ENCODE measurements around the gene AKAP8. TPM values are rescaled to one million over a fixed set of nuclear protein-coding genes. Genes with fewer than 3 reads are reported as not detected.
"Not testable (repeated sequence)": the region's sequence is repeated elsewhere in the genome, so short reads cannot be mapped to it uniquely, and the experiment has no call there.

AKAP8 gene
- total RNA-seq, 4 donors from 2014 or later = 21.4 to 34.2 (median 28.0) TPM

GRCh38 chr19:15418579-15419412 is 39.2 kb upstream of the AKAP8 start, which contains the start of gene AKAP8L:
AKAP8L (minus strand) TSS chr19:15418988; CDS start chr19:15418923, 65 bp downstream.
- Histone ChIP-seq H3K9me3 (peaks cover 0 to 8% (median 0%) of the 10 kb centered on the region in 3 donors), H3K4me1 (peaks cover 3 to 58% (median 25%) of the 10 kb centered on the region in 3 donors), H3K36me3 (peaks cover 0 to 33% of the 10 kb centered on the region in 2 donors), H3K27ac (peak within 1 kb of the TSS; percentile 64 to 93 (median 92)), H3K4me3 (peak within 1 kb of the TSS; percentile 87 to 99), H3K27me3 (no peaks in the 10 kb centered on the region)
- WGBS, 2 donors (ENCODE audit: low coverage in 1 of 2) = 0% methylated on average over 3 to 9 of the region's 61 CpGs
- ATAC-seq = peak; percentile 99
- no peak for TF ChIP-seq EP300 (IDR thresholded peaks at IDR 0.05)
- peak; percentile 93 for TF ChIP-seq POLR2AphosphoS5 (IDR thresholded peaks at IDR 0.05)
- TF ChIP-seq CTCF (IDR thresholded peaks at IDR 0.05) = peak in 3 of 4 experiments; percentile 52 to 69 (median 54)
- TF ChIP-seq POLR2A (IDR thresholded peaks at IDR 0.05) = peak; percentile 79 to 84

- 0% methylated on average over 3 to 4 of the region's 16 CpGs for WGBS, 2 donors (ENCODE audit: low coverage in 1 of 2)
- peak overlapping the region; percentile 87 to 99 for H3K4me3 ChIP-seq
- peaks cover 6 to 64% (median 31%) of the 10 kb centered on the region in 3 donors for H3K4me1 ChIP-seq
- H3K9me3 ChIP-seq = peaks cover 0 to 3% (median 0%) of the 10 kb centered on the region in 3 donors
- H3K27ac ChIP-seq = peak overlapping the region; percentile 64 to 93 (median 92)
- no peak for ATAC-seq
- peaks cover 0 to 28% of the 10 kb centered on the region in 2 donors for H3K36me3 ChIP-seq
- no peaks in the 10 kb centered on the region for H3K27me3 ChIP-seq
- TF ChIP-seq POLR2AphosphoS5 (IDR thresholded peaks at IDR 0.05) (no peak), CTCF (IDR thresholded peaks at IDR 0.05) (no peak), EP300 (IDR thresholded peaks at IDR 0.05) (no peak), POLR2A (IDR thresholded peaks at IDR 0.05) (no peak)
These were observed 38.6 kb upstream of the AKAP8 start for GRCh38 chr19:15418231-15418578.

- peaks cover 0 to 23% of the 10 kb centered on the region in 2 donors for H3K36me3 ChIP-seq
- no peaks in the 10 kb centered on the region for H3K9me3 ChIP-seq
- WGBS, 2 donors (ENCODE audit: low coverage in 1 of 2) = 0 to 4% methylated on average over 6 of the region's 9 CpGs
- no peak for TF ChIP-seq POLR2AphosphoS5 (IDR thresholded peaks at IDR 0.05)
- no peak for TF ChIP-seq POLR2A (IDR thresholded peaks at IDR 0.05)
- TF ChIP-seq CTCF (IDR thresholded peaks at IDR 0.05) = no peak
- TF ChIP-seq EP300 (IDR thresholded peaks at IDR 0.05) = no peak
- H3K4me3 ChIP-seq = peak overlapping the region; percentile 87 to 99
- no peaks in the 10 kb centered on the region for H3K27me3 ChIP-seq
- ATAC-seq = no peak
- peak overlapping the region; percentile 64 to 93 (median 92) for H3K27ac ChIP-seq
- H3K4me1 ChIP-seq = peaks cover 11 to 69% (median 36%) of the 10 kb centered on the region in 3 donors
These were observed 38.1 kb upstream of the AKAP8 start for GRCh38 chr19:15417699-15418098.

- Histone ChIP-seq H3K27ac (peak overlapping the region in 3 of 4 donors; percentile 25 to 56 (median 46)), H3K9me3 (no peaks in the 10 kb centered on the region), H3K36me3 (peaks cover 0 to 30% of the 10 kb centered on the region in 2 donors), H3K4me1 (peaks cover 11 to 100% (median 40%) of the 10 kb centered on the region in 3 donors), H3K4me3 (no peak overlapping the region), H3K27me3 (no peaks in the 10 kb centered on the region)
- no peak for ATAC-seq
- WGBS, 2 donors (ENCODE audit: low coverage in 1 of 2) = 50 to 57% methylated on average over 2 to 4 of the region's 4 CpGs
- TF ChIP-seq POLR2AphosphoS5 (IDR thresholded peaks at IDR 0.05) (no peak), EP300 (IDR thresholded peaks at IDR 0.05) (no peak), POLR2A (IDR thresholded peaks at IDR 0.05) (no peak), CTCF (IDR thresholded peaks at IDR 0.05) (no peak)
These were observed 33.2 kb upstream of the AKAP8 start for GRCh38 chr19:15412832-15413231.

- ATAC-seq, H3K27me3 ChIP-seq, H3K4me3 ChIP-seq, H3K9me3 ChIP-seq: not testable (repeated sequence)
- peaks cover 8 to 95% (median 32%) of the 10 kb centered on the region in 3 donors for H3K4me1 ChIP-seq
- H3K36me3 ChIP-seq = peaks cover 0 to 31% of the 10 kb centered on the region in 2 donors
- H3K27ac ChIP-seq = peak overlapping the region in 1 of 4 donors; percentile 56
- WGBS, 2 donors (ENCODE audit: low coverage in 1 of 2) = 83 to 100% methylated on average over 1 to 2 of the region's 2 CpGs
These were observed 31.8 kb upstream of the AKAP8 start for GRCh38 chr19:15411351-15411750.
